HG03442 (cell line): ENCODE data around the gene PUM1.

Source experiments
- ATAC-seq: cut with Tn5 transposase; IDR thresholded peaks from one replicate; pipeline ENCODE4 v1.9.1; 2021; ENCODE audit warnings: mild to moderate bottlenecking, moderate library complexity; ENCODE audit not compliant: unreplicated experiment

The PUM1 gene

GRCh38 chr1:30909365-30910068 lies 156.0 kb downstream of the PUM1 start:
- ATAC-seq = no peak

DNA sequence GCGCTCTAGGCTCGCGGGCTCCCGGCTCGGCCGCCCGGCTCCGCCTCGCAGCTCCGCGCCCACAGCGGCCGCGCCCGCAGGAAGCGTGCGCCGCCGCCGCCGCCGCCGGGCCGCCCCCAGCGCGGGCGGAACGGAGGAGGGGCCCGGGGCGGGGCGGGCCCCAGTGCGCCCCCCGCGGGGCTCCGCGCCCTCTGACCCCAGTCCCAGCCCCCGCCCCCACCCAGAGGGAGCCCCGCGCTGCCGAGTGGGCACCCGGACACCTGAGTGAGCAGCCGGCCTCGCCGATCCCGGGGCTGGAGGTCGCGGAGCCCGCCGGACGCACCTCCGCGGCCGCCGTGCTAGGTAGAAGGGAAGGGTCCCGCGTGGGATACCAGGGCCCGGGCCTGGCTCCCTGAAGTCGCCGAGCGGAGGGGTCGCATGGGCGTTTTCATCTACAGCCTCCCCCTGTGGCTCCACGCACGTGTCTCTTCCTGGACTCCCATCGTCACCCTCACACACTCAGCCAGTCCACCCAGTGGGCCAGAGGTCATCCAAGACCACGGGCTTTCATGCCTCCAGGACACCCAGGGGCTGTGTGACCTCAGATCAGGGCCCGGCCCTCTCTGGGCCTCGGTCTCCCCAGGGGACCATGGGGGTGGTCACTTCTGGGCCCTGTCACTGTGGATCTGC lies 156.7 kb downstream of the PUM1 start, which contains the start of gene SDC3:
TSS of gene SDC3 (minus strand) at position 63 of the 669 bp plus-strand sequence. CDS start 172 bp downstream, outside the sequence.
- ATAC-seq = no peak

DNA sequence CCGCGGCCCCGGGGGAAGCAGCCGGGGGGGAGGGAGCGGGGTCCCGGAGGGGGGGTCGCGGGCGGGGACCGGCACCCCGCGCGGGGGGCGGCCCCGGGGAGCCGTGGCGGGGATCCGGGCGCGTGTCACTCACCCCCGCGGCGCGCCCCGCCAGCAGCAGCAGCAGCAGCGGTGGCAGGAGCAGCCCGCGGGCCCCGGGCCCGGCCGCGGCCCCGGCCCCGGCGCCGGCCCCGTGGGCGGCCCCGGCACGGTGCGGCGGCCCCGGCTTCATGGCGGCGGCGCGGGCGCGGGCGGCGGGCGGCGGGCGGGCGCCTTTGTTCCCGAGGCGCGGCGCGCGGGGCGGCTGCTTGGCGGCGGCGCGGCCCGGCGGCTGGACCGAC lies 157.2 kb downstream of the PUM1 start:
- ATAC-seq = no peak

- no peak for ATAC-seq
These were observed 157.8 kb downstream of the PUM1 start for GRCh38 chr1:30907481-30908315.

GRCh38 chr1:30906631-30907441 lies 158.7 kb downstream of the PUM1 start:
- no peak for ATAC-seq

DNA sequence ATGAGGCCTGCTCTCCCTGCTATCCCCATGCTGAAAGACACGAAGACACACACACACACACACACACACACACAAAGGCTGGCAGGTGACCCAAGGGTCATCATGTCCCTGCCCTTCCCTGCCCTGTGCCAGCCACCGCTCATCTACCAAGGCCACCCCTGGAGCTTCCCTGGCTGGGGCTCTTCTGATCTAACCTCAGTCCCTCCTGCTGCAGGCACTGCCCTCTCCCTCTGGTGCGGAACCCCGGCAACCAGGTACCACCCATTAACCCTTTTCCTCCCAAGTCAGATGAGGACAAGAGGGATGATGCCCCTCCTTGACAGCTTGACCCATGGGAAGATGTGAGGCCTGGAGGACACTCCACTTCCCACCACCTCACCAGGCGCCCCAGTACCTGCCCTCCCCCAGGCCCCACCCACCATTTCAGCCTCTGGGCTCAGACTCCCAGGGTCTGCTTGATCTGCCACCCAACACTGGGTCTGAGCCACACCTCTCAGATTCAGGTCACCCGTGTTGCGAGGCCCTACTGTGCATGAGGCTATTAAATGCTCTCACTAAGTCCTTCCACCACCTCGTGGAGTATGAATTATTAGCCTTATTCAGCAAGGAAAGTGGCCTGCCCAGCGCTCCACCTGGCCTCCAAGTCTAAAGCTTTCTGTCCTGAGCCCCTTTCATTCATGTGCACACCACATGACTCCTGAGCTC lies 159.4 kb downstream of the PUM1 start:
- no peak for ATAC-seq

DNA sequence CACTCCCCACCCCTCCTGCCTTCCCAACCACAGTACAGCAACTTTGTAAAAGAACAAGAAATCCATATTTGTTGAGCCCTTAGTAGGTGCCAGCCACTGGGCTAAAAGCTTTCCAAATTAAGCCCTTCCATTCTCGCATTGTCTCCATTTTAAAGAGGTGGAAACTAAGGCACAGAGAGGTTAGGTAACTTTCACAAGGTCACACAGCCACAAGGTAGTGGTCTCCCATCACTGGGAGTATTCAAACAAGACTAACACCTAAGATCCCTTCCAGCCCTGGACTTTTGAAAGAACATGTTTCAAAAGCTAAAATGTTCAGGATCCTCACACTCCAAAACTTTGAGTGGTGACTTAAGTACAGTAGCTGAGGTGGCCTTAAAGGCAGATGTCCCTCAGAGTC lies 160.1 kb downstream of the PUM1 start:
- ATAC-seq = no peak

GRCh38 chr1:30904962-30905335 lies 160.6 kb downstream of the PUM1 start:
- ATAC-seq = no peak

DNA sequence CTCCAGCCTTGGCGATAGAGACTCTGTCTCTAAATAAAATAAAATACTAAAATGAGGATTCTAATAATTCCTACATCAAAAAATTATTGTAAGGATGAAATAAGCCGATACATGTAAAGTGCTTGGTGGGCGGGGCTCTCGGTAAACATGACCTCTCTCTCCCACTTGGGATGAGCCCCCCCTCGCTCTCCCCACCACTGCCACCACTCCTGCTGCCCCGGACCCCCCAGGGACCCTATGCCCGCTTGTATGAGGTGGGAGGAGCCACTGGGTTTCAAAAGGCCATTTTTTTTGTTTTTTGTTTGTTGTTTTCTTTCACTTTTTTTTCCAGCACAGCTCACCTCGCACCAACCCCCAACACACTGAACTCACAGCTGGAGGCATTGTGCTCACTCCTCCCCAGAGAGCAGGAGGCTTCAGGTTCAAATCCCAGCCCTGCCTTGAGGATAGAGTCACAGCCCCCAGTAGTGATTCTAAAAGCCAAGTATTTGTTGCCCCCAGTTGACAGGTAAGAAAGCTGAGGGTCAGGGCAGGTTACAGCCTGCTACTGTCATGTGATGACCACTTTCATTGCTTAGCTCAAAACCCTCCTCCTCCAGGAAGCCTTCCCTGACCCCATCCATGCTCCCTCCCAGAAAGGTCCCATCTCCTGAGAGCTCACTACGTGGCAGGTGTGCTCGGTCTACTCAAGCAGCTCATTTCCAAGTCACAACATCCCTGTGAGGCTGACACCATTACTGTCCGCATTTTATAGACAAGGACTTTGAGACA lies 161.1 kb downstream of the PUM1 start:
- ATAC-seq = no peak

- no peak for ATAC-seq
These were observed 162.0 kb downstream of the PUM1 start for GRCh38 chr1:30903343-30904034.

DNA sequence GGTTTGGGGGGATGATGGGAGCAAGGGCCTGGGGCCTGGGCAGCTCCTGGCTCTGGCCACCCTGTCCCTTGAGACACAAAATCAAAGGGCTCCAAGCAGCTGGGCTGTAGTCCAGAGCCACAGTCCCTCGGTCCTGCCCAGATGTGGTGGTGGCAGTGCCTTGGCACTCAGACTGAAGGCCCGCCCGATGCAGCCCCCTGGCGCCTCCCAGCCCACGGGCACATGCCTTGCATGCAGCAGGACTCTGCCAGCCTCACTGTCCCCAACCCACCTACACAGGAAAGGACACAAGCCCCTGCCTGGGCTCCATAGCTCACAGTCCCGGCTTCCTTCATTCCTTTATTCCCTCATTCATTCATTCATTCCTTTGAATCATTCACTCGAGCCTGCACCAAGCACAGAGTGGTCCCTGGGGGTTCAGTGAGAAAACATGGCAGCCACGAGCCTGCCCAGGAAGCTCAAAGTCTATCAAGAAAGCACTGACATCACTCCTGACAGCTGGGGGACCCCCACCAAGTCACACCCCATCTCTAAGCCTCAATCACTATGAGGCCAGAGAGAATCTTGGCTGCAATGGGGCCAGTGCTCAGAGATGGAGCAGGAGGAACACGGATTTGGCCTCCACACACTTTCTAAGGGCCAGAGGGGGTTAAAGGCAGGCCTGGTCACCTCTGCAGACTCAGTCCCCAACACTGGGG lies 162.8 kb downstream of the PUM1 start:
- ATAC-seq = no peak

- no peak for ATAC-seq
These were observed 163.5 kb downstream of the PUM1 start for GRCh38 chr1:30901798-30902581.

GRCh38 chr1:30900931-30901560 lies 164.5 kb downstream of the PUM1 start:
- no peak for ATAC-seq

DNA sequence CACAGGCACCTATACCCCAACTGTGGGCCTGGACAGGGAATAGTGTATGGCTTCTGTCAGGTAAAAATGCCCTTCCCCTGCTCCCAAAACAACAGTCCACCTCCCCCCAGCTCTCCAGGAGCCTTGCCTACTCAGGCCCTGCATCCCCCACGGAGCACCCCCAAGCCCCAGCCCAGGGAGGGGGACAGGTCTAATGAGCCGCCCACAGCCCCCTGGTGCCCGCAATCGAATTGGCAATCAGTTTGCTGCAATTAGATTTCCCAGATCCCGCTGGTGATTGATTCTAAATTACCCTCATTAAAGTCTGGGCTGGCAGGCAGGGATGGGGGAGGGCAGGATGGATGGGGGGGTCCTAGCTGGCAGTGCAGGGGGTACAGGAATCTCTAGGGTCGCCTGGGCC lies 165.0 kb downstream of the PUM1 start:
- no peak for ATAC-seq

DNA sequence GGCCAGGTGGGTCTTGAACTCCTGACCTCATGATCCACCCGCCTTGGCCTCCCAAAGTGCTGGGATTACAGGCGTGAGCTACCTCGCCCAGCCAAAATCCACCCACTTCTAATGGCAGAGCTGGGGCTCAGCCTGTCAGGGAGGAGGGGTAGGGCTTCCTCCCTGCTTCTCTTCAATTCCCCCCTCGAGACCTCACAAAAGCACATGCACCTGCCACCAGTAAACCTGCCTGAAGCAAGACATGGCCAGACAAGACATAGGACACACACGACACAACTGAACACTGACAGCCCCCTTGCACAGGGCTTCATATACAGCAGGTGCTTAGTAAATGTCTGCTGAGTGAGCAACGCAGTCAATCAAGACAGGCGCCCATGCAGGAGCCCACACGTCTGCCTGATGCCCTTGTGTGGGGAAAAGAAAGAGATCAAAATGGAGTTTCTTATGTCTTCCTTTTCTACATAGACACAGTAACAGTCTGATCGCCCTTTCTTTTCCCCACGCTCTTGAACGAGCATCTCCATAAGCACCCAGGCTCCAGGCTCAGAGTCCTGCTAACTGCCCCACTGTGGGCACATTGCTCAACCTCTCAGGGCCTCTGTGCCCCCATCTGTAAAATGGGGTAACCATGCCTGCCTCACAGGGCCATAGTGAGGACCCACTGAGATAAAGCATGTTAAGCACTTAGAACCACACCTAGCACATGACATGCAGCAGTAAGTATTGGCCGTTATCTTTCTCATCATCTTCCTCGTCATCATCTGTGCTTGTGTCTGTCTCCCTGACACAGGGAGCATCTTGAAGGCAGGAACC lies 165.7 kb downstream of the PUM1 start:
- no peak for ATAC-seq
